NCI-H1930 (cell line): Measurements from ENCODE around the gene NCOA5.

Experiments
- DNase-seq, 2 experiments: peaks; one replicate each; lab custom pipeline; 2025; lab: John Stamatoyannopoulos, UW

NCOA5 gene

DNA sequence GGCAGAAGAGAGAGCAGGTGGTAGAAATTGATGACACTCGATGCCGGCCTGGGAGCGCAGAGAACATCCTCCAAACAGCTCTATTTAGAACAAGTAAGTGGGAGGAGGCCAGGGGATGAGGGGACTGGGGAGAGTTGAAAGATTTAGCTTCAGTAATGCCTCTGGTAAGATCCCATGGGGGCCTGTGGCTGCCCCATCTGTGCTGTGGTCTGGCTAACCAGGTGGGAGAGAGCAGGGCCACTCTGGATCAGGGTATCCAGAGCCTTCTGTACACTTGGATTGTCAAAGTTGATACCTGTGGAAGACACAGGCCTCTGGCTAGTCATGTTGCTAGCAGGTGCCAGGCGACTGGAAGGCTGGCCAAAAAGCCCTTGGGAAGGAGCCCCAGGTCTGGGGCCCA lies 27.6 kb downstream of the NCOA5 start:
- no peak for DNase-seq

- no peak for DNase-seq
These were observed 28.8 kb downstream of the NCOA5 start for GRCh38 chr20:46060975-46061374.

DNA sequence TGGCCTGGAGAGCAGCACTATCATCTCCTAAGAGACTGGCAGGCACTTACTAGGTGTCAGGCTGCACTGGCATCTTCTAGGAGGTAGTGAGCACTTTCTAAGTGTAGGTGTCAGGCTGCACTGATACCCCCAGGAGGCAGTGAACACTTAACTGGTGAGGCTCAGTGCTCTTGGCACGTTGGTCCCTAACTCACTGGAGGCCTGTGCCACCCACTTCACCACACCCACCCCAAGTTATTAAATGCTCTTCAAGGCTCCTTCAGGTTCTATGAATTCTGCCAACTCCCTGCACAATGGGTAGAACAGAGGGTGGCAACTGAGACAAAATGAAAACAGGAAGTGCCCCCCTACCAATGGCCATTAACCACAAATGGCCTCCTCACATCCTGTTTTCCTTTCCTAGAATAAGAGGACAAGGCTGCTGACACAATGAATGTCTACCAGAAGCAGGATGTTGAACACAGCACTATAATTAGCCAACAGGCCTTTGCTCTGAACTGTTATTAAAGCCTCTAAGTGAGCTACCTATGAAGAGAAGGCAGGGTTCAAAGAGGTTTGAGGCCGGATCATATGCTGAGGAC lies 29.4 kb downstream of the NCOA5 start:
- DNase-seq = no peak

DNA sequence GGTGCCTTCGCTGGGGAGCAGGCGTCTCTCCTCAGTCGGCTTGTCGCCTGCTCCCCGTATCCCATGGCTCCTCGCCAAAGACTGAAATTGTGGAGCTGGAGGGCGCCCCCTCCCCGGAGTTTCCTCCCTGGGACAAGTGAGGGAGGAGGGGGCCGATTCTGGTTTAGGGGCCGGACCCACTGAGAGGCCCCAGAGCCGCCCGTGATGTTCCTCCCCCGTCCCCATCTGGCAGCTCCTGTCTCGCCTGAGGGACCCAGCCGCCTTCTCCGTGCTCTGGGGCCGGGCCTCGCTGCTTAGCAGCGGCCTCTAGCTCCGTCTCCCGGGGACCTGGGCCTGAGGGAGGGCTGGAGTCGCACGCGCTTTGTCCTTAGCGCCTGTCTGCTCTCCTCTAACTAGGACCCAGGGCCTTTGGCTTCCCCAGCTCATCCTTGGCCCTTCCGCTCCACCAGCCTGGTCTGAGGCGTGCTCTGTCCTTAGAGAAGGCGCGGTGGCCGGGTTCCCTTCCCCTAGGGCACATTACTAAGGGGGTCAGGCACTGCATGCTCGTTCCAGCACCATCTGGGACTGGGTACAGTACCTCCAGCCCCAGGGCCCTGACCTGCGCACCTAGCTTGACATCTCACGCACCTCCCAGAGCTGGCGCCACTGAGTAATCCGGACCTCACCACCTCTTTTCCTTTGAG lies 31.0 kb downstream of the NCOA5 start:
- no peak for DNase-seq

DNA sequence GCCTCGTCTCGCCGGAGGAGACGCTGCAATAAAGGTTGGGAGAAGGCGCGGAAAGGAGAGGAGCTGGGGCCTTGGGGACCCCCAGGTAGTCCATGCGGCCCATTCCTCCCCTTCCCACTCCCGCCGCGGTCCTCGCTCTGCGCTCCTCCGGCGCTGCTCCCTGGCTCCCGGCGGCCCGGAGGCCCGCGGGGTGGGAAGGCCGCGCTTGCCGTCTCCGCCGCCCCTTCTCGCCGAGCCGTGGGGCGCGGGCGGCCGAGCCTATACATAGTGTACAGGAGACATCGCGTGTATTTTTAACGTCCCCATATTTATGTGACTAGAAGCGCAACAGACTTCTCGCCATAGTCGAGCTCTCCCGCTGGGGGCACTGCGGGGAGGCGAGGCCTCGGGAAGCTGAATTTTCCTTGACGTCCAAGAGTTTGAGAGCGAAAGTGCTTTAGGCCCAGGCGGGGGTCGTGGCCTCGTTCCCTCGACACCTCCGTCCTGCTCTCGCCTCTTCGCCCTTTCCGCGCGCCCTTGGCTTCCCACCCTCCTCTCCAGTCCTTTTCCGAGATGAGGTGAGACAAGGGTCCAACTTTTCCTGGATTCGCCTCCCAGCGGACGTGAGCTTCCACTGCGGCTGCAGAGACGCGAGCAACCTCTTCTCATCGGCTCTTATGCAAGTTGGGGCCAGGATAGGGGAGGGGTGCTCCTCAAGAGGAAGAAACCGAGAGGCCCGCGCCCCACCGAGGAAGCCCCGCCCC lies 31.7 kb downstream of the NCOA5 start:
- no peak for DNase-seq

DNA sequence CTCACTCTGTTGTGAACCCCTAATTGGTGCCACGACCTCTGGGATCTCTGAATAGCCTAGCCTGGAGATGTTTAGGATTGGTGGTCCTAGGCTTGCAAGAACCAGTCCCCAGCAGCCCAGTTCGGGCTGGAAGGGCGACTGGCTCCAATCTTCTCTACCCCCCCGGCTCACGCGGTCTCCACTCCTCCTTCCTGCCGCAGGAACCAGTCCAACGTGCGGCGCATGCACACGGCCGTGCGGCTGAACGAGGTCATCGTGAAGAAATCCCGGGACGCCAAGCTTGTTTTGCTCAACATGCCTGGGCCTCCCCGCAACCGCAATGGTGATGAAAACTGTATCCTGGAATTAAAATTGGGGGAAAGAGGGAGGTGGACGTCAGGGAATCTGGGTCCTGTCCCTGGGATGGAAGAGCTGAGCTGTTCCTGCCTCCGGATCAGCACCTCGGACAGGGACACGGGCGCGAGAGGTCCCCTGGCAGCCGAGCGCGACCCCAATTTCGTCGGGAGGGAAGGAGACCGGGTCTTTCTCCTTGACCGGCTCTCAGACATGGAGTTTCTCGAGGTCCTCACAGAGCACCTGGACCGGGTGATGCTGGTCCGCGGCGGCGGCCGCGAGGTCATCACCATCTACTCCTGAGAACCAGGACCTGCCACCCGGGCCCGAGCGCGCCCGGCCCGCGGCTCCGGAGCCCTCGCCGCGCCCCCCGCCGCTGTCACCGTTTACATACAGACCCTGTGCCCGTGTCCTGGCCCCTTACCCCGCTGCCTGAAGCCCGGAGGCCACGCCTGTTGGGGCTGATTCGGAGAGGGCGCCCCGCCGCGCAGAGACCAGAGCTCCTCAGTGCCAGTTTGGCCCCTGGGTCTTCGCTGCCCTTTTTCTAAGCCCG lies 32.5 kb downstream of the NCOA5 start:
- DNase-seq = no peak

- no peak for DNase-seq
These were observed 33.5 kb downstream of the NCOA5 start for GRCh38 chr20:46056027-46056833.

GRCh38 chr20:46055269-46055668 lies 34.5 kb downstream of the NCOA5 start:
- DNase-seq = no peak

DNA sequence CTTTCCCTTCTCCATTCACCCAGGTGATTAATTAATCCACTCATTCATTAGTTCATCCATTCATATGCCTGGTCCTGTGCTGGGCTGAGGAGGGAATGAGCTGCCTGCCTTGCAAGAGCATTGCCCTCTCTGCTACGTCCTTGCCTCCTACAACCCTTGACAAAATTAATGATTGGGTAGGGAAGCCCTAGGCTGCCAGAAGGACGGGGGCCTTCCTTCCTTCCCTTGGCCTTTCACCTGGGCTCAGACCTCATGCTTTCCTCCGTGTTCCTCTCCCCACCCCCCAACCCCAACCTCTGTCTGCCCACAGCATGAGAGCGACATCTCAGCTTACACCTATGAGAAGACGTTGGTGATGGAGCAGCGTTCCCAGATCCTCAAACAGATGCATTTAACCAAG lies 35.2 kb downstream of the NCOA5 start:
- no peak for DNase-seq

- DNase-seq = no peak
These were observed 36.3 kb downstream of the NCOA5 start for GRCh38 chr20:46053416-46053815.

GRCh38 chr20:46051556-46052308 lies 38.0 kb downstream of the NCOA5 start:
- no peak for DNase-seq

DNA sequence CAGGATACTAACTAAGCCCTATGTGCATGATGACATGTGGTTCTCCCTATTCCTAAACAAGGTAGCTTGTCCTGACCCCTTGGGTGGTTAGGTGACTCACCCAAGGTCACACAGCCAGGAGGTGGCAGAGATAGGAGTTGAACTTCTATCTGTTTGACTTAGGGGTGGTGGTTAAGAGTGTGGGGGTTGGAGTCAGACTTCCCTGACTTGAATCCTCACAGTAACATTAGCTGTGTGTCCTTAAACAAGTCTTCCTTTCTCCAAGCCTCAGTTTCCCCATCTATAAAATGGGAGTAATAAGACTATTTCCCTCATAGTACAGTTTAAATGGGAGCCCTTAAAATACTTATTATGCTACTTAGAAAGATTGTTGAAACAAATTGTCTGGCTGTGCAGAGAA lies 38.9 kb downstream of the NCOA5 start:
- DNase-seq = no peak

- no peak for DNase-seq
These were observed 39.3 kb downstream of the NCOA5 start for GRCh38 chr20:46050444-46050843.

GRCh38 chr20:46049815-46050214 lies 39.9 kb downstream of the NCOA5 start:
- no peak for DNase-seq

DNA sequence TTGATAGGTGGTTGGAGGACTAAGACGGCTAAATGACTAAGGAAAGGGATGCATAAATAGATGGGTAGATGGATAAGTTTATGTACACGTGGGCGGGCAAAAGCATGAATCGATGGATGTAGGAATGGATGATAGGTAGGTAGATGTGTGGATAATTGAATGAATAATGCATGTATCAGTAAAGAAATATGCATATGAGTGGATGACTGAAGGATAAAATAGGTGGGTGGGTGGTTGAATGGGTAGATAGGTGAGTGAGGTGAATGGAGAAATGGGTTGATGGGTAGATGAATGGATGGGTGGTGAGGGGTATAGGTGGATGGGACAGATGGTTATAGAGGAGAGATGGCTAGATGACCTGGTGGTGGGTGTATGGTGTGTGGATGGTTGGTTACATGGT lies 40.6 kb downstream of the NCOA5 start:
- DNase-seq = no peak

GRCh38 chr20:46047821-46048220 lies 41.9 kb downstream of the NCOA5 start:
- no peak for DNase-seq

DNA sequence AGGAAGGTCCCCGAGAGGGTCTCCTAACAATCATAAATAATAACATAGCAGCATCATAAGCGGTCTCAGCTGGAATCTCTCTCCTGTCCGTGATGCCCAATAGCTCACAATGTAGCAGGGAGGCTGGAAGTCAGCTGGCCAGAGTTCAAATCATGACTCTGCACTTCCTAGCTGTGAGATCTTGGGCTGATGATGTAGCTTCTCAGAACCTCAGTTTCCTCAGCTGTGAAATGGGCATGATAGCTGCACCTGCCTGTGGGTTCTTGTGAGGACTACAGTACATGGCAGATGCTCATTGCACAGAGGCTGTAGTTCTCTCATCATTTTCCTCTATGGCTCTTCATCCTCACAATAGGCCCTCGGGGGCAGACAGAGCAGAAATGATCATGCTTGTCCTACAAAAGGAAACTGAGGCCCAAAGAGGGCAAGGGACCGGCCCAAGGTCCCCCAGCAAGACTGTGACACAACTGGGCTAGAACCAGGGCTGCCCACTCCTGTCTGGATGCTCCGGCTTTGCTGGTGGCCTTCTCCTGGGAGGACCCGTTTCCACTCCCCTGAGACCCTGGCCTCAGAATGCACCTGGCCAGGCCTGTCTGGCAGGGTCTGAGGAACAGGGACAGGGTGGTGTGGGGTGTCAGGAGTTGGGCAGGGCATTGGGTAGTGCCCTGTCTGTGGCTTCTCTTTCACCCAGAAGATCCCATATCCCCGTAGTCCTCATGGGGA lies 43.0 kb downstream of the NCOA5 start:
- DNase-seq = no peak

DNA sequence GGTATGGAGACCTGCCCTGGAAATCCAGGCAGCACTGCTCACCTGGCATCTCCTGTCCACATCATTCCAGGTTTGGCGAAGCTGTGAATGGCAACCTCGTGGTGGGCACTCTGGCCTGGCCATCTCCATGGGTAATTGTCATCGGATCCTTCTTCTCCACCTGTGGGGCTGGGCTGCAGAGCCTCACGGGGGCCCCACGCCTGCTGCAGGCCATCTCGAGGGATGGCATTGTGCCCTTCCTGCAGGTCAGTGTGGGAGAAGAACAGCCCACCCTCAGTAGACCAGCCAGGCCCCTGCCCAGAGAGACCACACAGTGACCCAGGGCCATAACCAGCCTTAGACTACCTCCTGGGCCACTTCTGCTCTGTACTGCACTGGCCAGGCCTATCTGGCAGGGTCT lies 44.9 kb downstream of the NCOA5 start:
- DNase-seq = no peak

GRCh38 chr20:46043556-46043955 lies 46.2 kb downstream of the NCOA5 start:
- DNase-seq = no peak

DNA sequence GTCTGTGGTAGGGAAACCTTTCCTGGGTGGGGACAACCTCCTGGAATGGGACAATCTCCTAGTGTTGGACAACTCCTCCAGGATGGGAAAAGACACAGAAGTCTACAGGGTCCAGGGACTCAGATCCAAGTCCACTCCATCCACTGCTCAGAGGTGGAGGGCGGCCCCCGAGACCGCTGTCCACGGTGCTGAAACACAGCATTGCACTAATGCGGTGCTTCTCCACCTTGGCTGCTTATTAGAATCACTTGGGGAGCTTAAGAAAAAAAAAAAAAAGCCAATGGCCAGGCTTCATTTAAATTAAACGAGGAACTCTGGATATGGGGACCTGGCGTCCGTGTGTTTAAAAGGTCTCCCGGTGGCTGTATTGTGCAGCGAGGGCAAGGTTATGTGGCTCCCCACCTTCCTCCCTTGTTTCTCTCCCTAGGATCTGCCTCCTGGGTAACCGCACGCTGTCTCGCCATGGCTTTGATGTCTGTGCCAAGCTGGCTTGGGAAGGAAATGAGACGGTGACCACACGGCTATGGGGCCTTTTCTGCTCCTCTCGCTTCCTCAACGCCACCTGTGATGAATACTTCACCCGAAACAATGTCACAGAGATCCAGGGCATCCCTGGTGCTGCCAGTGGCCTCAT lies 48.7 kb downstream of the NCOA5 start:
- DNase-seq = no peak
